AG09319 (cell line): ENCODE results near the gene TAF1B.

Source experiments
- DNase-seq: peaks from one replicate; pipeline ENCODE4 v3.0.0-alpha.2; 2010; ENCODE audit warnings: low read depth; ENCODE audit errors: extremely low read depth
- TF ChIP-seq, protein P1 (sequence below): IDR thresholded peaks from 2 replicates; pipeline ENCODE4 v1.5.1; 2011; ENCODE audit warnings: low read depth, mild to moderate bottlenecking, inconsistent platforms, low read length, moderate library complexity

The TAF1B gene

DNA sequence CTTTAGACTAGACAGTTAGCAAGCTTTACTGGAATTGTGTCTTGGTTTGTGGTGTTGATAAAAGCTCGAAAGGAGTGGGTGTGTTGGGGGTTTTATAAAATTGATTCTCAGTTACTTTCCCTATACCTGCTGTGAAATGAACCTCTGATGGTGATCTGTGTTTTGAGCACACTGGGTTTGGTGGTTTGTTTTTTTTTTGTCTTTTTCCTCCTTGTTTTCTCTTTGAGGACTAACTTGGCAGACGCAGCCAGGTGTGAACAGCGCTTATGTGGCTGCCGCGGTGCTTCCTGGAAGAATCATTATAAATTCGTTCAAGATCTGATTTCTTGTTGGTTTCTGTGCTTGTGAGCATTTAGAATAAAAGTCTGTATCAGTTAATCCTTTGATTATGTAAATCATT is 136.7 kb downstream of the TAF1B start:
- DNase-seq = no peak
- TF ChIP-seq, protein P1, sequence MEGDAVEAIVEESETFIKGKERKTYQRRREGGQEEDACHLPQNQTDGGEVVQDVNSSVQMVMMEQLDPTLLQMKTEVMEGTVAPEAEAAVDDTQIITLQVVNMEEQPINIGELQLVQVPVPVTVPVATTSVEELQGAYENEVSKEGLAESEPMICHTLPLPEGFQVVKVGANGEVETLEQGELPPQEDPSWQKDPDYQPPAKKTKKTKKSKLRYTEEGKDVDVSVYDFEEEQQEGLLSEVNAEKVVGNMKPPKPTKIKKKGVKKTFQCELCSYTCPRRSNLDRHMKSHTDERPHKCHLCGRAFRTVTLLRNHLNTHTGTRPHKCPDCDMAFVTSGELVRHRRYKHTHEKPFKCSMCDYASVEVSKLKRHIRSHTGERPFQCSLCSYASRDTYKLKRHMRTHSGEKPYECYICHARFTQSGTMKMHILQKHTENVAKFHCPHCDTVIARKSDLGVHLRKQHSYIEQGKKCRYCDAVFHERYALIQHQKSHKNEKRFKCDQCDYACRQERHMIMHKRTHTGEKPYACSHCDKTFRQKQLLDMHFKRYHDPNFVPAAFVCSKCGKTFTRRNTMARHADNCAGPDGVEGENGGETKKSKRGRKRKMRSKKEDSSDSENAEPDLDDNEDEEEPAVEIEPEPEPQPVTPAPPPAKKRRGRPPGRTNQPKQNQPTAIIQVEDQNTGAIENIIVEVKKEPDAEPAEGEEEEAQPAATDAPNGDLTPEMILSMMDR = no peak

DNA sequence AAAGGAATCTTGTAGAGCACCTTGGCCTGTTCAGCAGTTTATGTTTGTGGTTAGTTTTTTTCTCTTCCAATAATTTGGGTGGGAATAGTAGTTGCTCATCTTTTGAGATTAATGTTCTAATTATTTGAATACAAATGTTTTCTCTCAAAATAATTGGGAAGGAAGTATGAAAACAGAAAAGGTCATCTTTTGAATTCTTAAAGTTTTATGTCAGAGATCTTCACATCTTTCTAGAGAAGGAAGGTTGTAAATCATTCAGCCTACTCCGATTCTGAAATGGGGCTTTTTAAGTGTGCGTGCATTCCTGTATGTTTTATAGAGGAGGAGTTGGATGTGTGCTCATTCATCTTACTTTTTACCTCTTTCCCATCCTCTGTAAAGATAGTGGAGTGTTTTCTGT is 137.2 kb downstream of the TAF1B start:
- no peak for DNase-seq
- TF ChIP-seq, protein P1 = no peak

DNA sequence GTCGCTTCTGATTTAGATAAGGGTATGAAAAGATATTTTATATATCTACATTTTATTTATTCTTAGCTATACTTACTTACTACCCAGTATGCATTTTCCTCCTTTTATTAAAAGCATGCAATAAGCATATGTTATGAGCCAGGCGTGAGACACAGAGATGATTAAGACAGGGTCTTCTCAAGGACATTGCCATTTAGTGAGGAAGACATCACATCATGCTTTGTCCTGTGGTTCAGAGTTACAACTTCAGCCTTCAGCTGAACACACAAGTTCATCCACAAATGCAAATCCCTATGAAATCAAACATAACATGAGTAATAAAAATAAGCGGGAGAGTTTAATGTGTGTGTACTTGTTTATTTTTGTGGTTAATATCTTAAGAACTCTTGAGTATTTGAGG is 138.4 kb downstream of the TAF1B start:
- DNase-seq = no peak
- TF ChIP-seq, protein P1 = no peak

DNA sequence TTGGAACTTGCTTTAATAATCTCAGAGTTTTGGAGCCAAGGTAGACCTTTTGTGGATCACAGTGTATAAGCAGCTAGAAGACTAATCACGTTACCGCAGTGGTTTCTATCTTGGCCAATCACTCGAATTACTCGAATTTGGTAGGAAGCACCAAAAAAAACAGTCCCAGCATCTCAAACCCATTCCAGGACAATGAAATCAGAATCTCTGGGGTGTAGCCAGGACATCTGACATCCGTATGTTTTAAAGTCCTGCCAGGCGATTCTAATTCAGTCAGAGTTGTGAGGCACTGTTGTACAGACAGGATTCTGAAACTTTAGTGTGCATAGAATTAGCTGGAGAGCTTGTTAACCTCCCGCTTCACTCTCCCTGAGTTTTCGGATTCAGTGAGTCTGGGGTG is 139.0 kb downstream of the TAF1B start:
- DNase-seq = peak; percentile 87
- TF ChIP-seq, protein P1 = no peak

DNA sequence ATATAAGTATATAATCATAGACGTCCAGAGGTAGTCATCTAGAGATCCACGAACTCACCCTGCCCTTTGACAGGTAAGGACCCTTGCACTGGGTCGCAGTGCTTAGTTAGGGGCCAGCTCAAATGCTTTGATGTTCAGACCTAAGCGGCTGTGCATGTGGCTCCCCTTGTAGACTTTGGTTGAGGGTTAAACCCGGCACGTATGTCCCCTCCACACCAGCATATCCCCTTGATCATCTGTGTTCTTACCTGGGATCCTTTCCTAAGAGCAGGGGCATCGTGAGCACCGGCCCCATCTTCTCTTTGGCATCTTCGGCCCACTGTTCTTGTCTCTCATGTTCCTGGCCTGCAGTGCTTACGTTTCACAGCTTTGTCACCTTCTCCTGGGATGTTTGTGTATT is 139.6 kb downstream of the TAF1B start:
- TF ChIP-seq, protein P1 = no peak
- no peak for DNase-seq

DNA sequence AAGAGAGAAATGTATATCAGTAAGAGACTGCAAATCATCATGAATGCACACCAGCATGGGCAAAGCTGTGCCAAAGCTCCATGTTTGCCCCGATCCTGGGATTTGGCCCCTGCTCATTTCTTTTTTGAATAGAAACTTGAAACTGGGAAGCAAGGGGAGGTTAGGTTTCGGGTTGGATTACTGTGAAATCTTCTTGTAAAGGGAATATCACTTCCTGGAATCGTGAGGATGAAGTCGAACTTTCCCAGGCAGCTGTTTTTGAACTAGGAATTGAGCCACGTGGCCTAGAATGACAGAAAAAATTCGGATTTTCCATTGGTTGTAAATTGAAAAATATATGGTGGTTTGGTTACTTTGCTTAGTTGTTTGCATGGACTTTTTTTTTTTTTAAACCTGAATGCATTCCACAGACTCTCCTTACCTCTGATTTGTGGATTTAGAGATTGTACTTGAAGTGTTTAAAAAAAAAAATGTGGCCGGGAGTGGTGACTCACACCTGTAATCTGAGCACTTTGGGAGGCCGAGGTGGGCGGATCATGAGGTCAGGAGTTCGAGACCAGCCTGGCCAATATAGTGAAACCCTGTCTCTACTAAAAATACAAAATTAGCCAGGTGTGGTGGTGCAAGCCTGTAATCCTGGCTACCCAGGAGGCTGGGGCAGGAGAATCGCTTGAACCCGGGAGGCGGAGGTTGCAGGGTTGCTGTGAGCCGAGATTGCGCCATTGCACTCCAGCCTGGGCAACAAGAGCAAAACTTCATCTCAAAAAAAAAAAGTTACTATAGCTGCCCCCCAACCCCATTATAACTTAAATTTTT is 140.3 kb downstream of the TAF1B start:
- TF ChIP-seq, protein P1 = no peak

More for the DNA sequence above, 140.3 kb downstream of the TAF1B start:
- no peak for DNase-seq
